Fibroblast of the conjunctiva (primary cell): ENCODE results near the gene SPAG9.

ENCODE experiments used
- DNase-seq: peaks from one replicate; pipeline ENCODE4 v3.0.0-alpha.2; 2010; ENCODE audit warnings: low read depth

The SPAG9 gene

DNA sequence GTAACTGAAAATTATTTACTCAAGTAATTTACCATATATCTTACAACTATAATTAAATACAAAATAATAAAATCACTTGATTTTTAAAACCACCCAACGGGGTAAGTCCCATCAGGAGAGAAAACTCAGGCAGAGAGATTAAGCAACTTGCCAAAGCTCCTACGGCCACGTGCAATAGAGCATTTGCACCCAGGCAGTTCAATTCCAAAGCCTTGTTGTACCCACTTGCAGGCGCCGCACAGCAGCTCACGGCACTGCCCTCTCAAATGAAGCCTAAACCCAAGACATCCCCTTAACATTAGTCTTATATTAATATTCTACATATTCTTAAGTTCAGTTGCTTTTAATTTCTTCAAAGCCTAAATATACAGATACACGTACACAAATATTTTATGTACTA is 75.7 kb downstream of the SPAG9 start:
- DNase-seq = no peak

DNA sequence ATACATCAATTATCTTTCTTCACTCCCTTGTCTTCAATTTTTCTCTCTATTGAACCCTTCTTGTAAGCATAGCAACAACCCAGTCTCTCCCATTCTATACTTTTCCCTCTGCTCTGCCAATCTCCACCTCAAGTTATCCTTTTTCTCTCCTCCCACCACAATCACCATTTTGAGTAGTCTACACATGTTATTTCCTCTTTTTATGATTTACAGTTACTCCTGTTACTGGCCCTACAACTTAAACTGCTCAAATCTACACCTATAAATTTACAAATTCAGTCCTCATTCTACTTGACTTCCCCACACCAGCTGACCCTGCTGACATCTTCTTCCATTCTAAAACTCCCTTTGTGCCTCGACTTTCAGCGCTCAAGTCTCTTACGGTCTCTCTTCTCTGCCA is 84.6 kb downstream of the SPAG9 start:
- no peak for DNase-seq

DNA sequence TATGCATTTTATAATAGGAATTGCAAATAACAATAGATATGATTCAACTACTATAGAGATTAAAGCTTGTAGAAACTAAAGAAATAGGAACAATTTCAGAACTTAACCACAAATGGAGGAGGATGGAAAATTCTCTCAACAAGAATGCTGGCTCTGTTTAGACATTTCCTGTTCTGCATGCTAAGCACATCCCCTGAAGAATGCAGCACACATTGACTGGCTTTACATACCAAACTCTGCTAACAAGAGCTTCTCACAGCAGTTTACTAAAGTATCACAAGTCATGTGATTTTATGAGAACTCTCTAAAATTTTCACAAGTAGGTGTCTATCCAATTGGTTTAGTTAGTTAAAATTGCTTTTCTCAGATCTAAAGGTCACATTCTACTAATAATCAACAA is 85.2 kb downstream of the SPAG9 start:
- peak; percentile 50 for DNase-seq

DNA sequence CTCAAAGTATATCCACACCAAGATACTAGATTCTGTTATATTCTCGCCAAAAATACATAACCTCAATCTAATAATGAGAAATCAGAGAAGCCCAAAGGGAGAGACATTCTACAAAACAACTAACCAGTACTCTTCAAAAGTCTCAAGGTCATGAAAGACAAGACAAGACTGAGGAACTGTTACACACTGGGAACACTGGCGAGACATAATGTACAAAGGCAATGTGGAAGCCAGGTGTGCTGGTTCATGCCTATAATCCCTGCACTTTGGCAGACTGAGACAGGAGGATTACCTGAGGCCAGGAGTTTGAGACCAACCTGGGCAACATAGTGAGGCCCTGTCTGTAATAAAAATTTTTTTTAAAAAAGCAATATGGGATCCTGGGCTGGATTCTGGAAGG is 85.9 kb downstream of the SPAG9 start:
- DNase-seq = no peak

DNA sequence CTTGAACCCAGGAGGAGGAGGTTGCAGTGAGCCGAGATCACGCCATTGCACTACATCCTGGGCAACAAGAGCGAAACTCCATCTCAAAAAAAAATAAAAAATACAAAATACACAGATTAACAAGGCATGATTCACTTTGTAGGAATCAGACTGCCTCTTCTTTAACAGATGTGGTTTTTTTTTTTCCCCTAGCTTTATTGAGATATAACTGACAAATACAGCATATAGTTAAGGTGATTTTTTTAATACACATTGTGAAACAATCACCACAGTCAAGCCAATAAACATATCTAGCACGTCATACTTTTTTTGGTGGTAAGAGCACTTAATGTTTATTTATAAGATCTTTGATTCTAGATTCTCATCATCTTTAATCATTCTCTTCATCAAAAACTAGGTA is 87.8 kb downstream of the SPAG9 start:
- DNase-seq = no peak

DNA sequence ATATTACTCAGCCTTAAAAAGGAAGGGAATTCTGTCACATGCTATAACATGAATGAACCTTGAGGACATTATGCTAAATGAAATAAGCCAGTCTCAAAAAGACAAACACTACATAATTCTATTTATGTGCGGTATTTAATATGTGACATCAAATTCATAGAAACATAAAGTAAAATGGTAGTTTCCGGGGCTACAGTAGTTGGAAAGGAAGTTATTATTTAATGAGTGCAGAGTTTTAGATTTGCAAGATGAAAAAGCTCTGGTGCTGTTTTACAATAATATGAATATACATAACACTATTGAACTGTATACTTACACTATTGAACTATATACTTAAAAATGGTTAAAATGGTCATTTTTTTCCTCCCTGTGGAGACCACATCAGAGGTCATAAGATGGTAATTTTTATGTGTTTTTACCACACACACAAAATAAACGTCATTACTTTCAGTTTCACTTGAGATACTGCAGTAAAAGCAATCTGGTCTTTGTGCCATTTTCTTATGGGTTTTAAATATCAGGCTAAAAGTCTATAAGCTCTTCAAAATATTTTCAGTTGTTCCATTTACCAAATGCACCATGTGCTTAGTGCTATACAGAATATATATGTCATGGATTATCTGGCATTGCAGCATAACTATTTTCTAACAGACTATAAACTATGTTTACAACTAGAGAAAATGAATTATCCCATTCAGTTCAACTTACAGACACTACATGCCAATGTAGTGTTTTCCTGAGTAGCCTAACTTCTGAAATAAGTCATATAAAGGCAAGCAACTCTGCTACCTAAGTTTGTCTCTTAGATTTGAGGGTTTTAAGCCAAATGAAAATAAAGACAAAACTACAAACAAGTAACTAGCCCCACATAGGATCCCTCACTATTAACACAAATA is 90.9 kb downstream of the SPAG9 start:
- DNase-seq = no peak

DNA sequence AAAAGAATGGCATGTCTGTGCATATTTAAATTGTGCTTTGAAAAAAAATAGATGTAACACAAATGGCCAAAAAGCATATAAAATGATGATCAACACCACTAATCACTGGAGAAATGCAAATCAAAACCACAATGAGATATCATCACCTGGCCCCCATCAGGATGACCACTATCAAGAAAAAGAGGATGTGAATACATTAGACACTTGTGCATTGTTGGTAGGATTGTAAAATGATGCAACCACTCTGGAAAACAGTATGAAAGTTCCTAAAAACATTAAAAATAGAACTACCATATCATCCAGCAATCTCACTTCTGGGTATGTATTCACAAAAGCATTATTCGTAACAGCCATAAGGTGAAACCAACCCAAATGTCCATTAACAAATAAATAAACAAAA is 91.5 kb downstream of the SPAG9 start:
- no peak for DNase-seq

DNA sequence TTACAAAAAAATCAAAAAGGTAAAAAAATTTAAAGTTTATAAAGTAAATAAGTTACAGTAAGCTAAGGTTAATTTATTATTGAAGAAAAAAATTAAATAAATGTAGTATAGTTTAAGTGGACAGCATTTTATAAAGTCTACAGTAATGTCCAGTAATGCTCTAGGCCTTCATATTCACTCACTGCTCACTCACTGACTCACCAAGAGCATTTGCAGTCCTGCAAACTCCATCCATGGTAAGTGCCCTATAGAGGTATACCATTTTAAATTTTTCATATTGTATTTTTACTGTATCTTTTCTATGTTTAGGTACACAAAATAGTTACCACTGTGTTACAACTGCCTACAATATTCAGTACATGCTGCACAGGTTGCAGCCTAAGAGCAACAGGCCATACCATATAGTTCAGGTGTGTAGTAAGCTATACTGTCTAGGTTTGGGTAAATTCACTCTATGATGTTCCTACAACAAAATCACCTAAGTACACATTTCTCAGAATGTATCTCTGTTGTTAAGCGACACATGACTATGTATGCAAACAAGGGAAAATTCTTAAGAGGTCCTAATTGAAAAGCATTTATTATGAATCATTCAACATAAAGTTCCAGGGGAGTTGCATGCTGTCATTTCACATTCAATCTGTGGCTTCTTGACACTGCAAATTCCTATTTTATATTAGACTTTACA is 92.3 kb downstream of the SPAG9 start:
- DNase-seq = no peak

DNA sequence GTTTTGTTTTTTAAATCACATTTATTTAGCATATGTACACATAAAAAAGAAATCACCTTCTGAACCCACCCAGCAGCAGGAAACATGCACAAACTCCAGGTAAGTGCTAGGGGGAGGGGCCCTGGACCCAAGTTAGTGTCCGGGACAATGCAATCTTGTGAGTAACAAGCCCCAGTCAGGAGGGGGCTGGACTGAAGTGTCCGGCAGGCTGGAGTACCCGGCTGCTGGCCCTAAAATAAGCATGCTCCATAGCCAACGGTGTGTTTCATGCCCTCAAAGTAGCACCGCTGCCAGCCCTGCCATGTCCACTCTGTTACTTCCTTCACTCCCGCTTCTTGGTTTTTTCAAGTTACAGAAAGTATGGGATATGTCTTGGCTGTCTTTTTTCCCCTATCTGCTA is 102.1 kb downstream of the SPAG9 start:
- DNase-seq = no peak

DNA sequence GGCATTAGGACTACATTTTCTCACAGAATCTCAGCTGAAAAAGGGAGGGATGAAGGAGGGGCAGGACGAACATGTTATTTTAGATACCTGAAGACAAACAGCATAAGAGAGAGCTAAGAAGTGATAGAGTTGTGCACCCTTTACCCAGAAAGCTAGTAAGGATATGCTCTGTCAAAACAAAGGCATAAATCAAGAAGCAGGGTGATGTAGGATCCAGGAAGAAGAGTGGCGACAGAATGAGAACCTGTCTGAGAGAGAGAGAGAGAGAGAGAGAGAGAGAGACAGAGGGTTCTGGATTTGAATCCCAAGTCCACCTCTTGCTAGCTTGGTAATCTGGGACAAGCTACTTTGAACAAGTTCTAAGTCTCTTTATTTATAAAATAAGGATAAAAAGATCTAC is 103.4 kb downstream of the SPAG9 start:
- no peak for DNase-seq

DNA sequence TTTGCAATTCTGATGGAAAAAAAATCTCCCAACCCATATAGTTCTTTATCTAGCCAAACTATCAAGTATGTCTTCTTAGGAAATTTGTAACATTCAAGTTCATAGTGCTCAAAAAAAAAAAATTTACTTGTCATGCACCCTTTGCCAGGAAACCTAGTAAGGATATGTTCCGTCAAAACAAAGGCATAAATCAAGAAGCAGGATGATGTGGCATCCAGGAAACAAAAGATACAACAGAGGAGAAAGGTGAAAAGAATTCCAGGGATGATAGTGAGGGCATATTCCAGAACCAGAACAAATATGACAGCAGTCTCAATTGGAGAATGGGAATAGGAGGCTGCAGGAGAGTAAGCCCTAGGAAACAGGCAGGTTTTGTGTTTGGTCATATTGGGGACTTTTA is 104.6 kb downstream of the SPAG9 start:
- no peak for DNase-seq

DNA sequence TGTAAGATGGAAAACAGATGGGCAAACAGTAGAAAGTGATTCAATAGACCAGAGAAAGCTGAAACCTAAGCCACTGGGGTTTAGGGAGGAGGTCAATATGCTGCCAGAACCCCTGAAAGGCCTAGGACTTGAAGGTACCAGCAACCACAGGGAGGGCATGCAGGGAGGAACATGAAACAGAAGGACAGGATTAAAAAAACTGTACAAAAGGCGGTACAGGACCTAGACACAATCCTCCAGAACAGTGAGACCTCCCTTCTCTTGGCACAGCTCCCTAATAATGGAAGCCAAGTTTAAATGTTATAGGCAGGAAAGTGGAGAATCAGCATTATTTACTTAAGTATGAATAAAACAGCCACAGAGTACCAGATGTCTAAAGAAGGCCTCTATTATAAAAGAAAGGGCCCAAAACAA is 105.5 kb downstream of the SPAG9 start:
- DNase-seq = peak; percentile 93

DNA sequence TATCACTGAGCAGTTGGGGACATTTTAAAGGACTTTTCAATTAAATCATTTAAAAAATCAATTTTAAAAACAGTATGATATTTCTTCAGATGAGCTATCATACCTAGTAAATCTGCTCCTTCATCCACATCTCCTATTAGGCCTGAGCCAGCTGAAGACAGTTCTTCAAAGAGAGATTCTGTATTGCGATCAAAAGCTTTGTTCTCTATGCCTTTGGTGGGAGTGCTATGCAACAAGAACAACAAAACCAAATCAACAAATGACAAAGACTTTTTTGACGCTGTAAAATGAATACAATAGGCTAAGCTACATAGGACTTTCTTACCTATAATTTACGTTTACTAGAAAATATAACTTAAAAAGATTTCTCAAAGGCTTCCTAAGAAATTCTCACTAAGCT is 106.5 kb downstream of the SPAG9 start:
- DNase-seq = no peak

DNA sequence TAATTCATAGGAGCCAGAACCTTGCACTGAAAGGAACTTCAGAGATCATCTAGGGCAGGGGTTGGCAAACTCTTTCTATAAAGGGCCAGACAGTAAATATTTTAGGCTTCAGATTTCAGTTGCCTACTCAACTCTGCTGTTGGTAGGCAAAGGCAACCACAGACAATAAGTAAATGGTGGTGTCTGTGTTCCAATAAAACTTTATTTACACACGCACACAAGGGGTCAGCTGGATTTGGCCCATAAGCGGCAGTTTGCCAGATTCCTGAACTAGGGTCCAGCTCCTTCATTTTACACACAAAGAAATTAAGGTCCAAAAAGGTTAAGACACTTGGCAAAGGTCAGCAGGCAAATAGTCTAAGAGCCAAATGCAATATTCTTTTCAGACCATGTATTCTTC is 107.3 kb downstream of the SPAG9 start:
- DNase-seq = no peak

DNA sequence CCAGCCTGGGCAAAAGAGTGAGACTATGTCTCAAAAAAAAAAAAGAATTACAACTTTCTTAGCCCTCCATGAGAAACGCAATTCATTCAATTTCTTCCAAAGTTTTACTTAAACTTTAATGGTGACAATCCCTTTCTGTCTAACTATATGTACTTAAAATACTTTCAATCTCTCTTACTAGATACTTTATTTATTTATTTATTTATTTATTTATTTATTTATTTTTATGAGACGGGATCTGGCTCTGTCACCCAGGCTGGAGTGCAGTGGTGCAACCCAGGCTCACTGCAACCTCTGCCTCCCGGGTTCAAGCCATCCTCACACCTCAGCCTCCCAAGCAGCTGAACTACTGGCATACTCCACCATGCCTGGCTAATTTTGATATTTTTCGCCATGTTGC is 108.1 kb downstream of the SPAG9 start:
- DNase-seq = no peak

DNA sequence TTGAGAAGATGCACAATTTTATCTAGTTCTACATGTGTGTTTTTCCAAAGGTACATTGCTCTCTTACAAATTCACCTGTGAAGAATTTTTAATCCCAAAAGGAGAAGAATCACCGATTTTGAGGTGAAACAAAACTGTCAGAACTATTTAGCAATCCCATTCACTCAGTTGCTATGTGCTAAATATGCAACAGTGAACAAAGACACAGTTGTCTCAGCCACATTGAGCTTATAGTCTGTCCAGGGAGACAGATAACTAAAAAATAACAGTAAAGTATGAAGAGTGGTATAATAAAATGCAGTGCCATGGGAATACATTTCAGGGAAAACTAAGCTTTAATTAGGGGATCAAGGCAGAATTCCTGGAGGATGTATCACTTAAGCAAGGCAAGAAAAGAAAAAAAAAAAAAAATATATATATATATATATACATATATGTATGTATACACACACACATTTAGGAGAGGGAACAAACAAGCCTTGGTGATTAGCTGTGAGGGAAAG is 110.4 kb downstream of the SPAG9 start:
- DNase-seq = no peak

DNA sequence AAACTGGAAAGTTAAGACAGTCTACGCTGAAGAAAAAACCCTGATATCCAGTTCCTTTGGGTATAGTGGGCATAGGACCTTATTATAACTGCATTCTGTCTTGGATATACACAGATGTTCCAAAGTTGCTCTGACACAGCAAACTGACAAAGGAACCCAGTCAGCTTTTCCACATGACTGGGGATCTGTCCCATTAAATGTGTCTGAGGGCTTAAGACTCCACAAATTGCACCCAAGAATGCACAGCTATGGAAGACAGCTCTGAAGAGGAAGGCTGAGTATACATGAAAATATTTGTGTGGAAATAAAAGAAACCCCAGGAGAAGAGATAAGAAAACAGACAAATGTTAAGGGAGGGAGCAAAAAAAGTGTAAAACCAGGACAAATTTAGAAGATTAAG is 114.1 kb downstream of the SPAG9 start:
- no peak for DNase-seq

DNA sequence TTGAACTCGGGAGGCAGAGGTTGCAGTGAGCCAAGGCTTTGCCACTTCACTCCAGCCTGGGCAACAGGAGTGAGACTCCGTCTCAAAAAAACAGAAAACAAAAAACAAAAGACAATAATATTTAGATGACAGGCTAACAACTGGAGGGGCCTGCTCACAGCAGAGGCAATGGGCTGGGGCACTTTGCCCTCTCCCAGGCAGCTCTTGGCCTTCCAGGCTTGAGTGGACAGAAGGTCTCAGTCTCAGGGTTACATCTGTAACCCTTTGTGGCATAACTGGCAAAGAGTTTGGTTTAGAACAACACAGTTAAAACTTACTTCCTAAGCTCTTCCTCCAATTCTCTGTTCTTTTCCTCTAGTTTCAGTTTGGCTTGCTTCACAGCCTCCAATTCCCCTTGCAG is 114.9 kb downstream of the SPAG9 start:
- no peak for DNase-seq

DNA sequence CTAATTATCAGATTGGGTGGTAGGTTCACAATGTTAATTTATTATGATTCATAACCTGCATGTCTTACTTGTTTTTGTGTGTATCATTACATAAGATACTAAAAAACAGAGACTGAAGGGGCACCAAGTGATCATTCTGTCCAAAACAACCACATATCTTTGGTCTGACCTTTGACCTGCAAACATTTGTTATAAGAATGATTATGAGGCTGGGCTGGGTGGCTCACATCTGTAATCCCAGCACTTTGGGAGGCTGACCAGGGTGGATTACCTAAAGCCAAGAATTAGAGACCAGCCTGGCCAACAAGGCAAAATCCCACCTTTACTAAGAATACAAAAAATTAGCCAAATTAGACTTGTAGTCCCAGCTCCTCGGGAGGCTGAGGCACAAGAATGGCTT is 116.4 kb downstream of the SPAG9 start:
- no peak for DNase-seq

DNA sequence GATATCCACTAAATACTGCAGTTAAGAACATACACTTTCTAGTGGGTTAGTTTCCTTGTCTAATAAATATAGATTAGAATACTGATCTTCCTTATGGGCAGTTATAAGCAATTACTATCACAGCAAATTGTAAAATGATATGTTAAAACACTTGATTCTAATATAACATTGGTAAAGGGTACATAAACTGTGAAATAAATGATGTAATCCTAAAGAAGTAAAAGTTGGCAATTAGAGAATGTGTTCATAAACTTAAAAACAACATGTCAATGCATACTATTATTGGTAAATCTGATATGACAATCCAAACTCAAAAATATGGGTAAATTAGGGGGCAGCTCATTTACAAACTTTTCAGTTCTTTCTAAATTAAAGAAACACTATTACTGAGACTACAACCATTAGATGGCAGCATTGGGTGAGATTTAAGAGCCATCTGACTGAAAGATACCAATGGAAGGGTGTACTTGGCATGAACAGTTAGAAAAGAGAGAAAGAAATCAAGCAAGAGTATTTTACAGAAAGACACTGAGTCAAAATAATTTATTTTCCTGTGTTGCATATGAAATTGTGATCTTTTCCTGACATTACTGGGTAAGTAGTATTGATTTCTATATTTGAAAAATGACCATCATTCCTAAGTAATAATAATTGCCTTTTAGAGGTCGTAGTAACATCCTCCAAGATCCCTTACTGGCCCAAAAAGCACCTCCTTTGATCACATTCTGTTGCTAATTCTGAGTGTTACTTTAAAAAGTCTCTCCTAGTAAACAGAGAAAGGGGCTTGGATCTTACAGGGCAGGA is 119.6 kb downstream of the SPAG9 start:
- peak; percentile 77 for DNase-seq

DNA sequence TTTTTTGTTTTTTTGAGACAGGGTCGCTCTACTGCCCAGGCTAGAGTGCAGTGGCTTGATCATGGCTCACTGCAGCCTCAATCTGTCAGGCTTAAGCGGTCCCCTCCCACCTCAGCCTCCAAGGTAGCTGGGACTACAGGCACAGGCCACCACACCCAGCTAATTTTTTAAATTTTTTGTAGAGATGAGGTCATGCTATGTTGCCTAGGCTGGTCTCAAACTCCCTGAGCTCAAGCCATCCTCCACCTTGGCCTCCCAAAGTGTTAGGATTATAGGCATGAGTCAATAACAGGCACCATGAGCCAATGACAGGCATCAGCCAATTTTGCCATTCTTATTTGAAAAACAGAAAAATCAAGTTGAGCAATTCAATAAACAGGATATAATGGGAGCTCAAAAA is 125.0 kb downstream of the SPAG9 start:
- no peak for DNase-seq

DNA sequence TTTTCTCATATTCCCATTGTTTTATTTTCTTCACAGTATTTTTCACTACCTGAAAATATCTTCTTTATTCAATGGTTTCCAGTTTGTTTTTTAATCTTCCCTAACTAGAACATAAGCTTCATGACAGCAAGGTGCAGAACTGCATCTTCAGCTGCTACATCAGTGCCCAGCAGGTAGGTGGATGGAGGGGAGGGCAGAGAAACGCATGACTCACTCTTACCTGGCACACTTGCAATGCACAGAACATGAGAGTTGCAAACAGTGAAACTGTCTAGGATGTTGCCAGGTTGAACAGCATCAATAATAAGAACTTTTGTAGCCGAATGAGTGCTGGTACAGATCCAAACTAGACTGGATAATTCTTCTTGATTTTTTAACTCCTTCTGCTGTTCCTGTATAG is 127.1 kb downstream of the SPAG9 start:
- DNase-seq = no peak

DNA sequence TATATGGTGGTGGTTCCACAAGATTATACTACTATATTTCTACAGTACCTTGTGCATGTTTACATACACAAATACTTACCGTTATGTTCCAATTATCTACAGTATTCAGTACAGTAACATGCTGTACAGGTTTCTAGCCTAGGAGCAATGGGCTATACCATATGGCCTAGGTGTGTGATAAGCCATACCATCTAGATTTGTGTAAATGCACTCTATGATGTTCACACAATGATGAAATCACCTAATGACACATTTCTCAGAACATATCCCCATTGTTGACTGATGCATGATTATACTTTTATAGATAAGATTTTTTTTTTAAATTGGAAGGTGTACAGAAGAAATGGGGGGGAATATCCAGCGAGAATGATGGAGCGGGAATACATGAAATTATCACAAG is 131.5 kb downstream of the SPAG9 start:
- no peak for DNase-seq
